HCT116 (cell line): ENCODE results near the gene DGKG.

Experiments
- EZH2 ChIP-seq: fragments of 200-600 bp; sonication (generic); IDR thresholded peaks from 2 replicates; pipeline ENCODE4 v1.6.1; 2017; ENCODE audit warnings: antibody characterized with exemption, mixed run types
- JUND ChIP-seq: IDR thresholded peaks from 2 replicates; pipeline ENCODE4 v1.6.1; 2012
- SP1 ChIP-seq: IDR thresholded peaks from 2 replicates; pipeline ENCODE4 v1.6.1; 2012; ENCODE audit warnings: low read depth
- YY1 ChIP-seq: IDR thresholded peaks from 2 replicates; pipeline ENCODE4 v1.6.1; 2011; ENCODE audit warnings: low read length, low read depth, moderate library complexity, mild to moderate bottlenecking; ENCODE audit not compliant: insufficient replicate concordance; ENCODE audit errors: extremely low read depth

DNA sequence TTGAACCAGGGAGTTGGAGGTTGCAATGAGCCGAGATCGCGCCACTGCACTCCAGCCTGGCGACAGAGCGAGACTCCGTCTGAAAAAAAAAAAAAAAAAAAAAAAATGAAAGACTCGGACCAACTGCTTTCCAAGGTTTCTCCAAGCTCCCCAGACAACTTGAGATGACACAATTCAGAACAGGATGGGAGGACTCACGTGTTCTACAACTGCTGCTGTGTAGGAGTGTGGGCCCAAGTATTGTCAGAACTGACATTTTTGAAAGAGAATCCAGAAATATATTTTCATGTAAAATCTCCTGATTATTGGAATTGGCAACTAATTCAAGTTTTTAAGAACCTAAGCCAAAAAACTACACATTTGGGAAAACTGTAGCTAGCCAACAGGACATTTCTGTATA lies 143.6 kb downstream of the DGKG start:
- TF ChIP-seq JUND = no peak
- no peak for TF ChIP-seq SP1
- TF ChIP-seq YY1 = no peak
- TF ChIP-seq EZH2 = no peak
